Left lung (tissue), 10 donors: ENCODE results near the gene RASGRP2. TPM values are rescaled to one million over a fixed set of nuclear protein-coding genes. Genes with fewer than 3 reads are reported as not detected.

Experiments
- ATAC-seq: fragments of 200-7000 bp; cut with Tn5 transposase; one replicate; pipeline ENCODE4 v1.9.1; 2020; ENCODE audit warnings: moderate library complexity
- DNase-seq, 4 donors: peaks; one replicate each; pipeline ENCODE4 v3.0.0-alpha.2; 2013 to 2020
- H3K27ac ChIP-seq, 2 donors: fragments of 200-600 bp; sonication (generic) in 1 of 2; one replicate each; pipeline versions ENCODE4 v1.5.0 to v1.8.0; 2020 to 2021
- H3K27me3 ChIP-seq, 2 donors: fragments of 200-600 bp; sonication (generic) in 1 of 2; one replicate each; pipeline versions ENCODE4 v1.5.0 to v1.8.0; 2020 to 2021
- H3K36me3 ChIP-seq, 2 donors: fragments of 200-600 bp; sonication (generic) in 1 of 2; one replicate each; pipeline versions ENCODE4 v1.5.0 to v1.8.0; 2020 to 2021
- H3K4me1 ChIP-seq, 2 donors: fragments of 200-600 bp; one replicate each; pipeline ENCODE4 v1.8.0; 2021
- H3K4me3 ChIP-seq, 2 donors: fragments of 200-600 bp; sonication (generic) in 1 of 2; one replicate each; pipeline versions ENCODE4 v1.5.0 to v1.8.0; 2020 to 2021; ENCODE audit warnings: mild to moderate bottlenecking in 1 of 2
- H3K9me3 ChIP-seq, 2 donors: fragments of 200-600 bp; sonication (generic) in 1 of 2; one replicate each; pipeline versions ENCODE4 v1.5.0 to v1.8.0; 2020 to 2021
- CTCF ChIP-seq, 2 donors: fragments of 200-600 bp; sonication (generic) in 1 of 2; IDR thresholded peaks; one replicate each; pipeline versions ENCODE4 v1.5.0 to v1.8.0; 2021; ENCODE audit warnings: antibody characterized with exemption in 2 of 2
- intact Hi-C, 2 donors: fragments of 100-400 bp; cut with DNase I; formaldehyde crosslinking; loops; one replicate each; pipeline versions ENCODE4 v1.11.2 to v1.14.2; 2022
- polyA plus RNA-seq, 6 donors: library from polyadenylated mRNA; unstranded; fragments of 120-200 nt; gene quantifications; one replicate each; pipeline ENCODE4 v1.2.1, GENCODE V29; 2013; ENCODE audit not compliant: insufficient read length in 6 of 6
- total RNA-seq, 2 donors: library from RNA; stranded (reverse); fragmentation: NEBNext Ultra II Directional; extraction: Animal tissue kit (Norgen Biotek cat#: 25700); gene quantifications; one replicate each; pipeline ENCODE4 v1.2.1, GENCODE V29; 2021
- donor health status: DM: no; HTN: yes; CAD: no.
- donor health status: DM: no; HTN: no; CAD: no.

Gene RASGRP2
- total and polyA plus RNA-seq, 8 donors: 9.0 to 35.3 (median 9.9) TPM

- Histone ChIP-seq H3K36me3 (peaks cover 15 to 67% of the 10 kb centered on the region in 2 donors), H3K9me3 (no peaks in the 10 kb centered on the region), H3K4me3 (no peak overlapping the region), H3K4me1 (peaks cover 0 to 68% of the 10 kb centered on the region in 2 donors), H3K27ac (peak overlapping the region; percentile 26 to 48), H3K27me3 (no peaks in the 10 kb centered on the region)
- DNase-seq: peak in 2 of 4 donors; percentile 27 to 50
- intact Hi-C loops: no loop called here
- no peak for ATAC-seq
- no peak for TF ChIP-seq CTCF (IDR thresholded peaks at IDR 0.05)
Measured at GRCh38 chr11:64763526-64764039, 19.6 kb upstream of the RASGRP2 start.

- peak in 2 of 4 donors; percentile 17 to 23 for DNase-seq
- H3K9me3 ChIP-seq: no peaks in the 10 kb centered on the region
- no peaks in the 10 kb centered on the region for H3K27me3 ChIP-seq
- intact Hi-C loops: no loop called here
- H3K4me3 ChIP-seq: no peak overlapping the region
- peaks cover 14 to 60% of the 10 kb centered on the region in 2 donors for H3K36me3 ChIP-seq
- H3K27ac ChIP-seq: peak overlapping the region; percentile 26 to 48
- no peak for ATAC-seq
- TF ChIP-seq CTCF (IDR thresholded peaks at IDR 0.05): no peak
- peaks cover 0 to 62% of the 10 kb centered on the region in 2 donors for H3K4me1 ChIP-seq
Measured at GRCh38 chr11:64762674-64763525, 19.0 kb upstream of the RASGRP2 start.

- intact Hi-C loops: no loop called here
- no peak overlapping the region for H3K27ac ChIP-seq
Measured at GRCh38 chr11:64762277-64762673, 18.3 kb upstream of the RASGRP2 start.

GRCh38 chr11:64760759-64761420 lies 16.9 kb upstream of the RASGRP2 start:
- no peak overlapping the region for H3K4me3 ChIP-seq
- DNase-seq (peak in 2 of 4 donors; percentile 3 to 49), ATAC-seq (no peak)
- H3K27me3 ChIP-seq: no peaks in the 10 kb centered on the region
- H3K36me3 ChIP-seq: peaks cover 14 to 40% of the 10 kb centered on the region in 2 donors
- no peak for TF ChIP-seq CTCF (IDR thresholded peaks at IDR 0.05)
- intact Hi-C loops: no loop called here
- no peaks in the 10 kb centered on the region for H3K9me3 ChIP-seq
- H3K27ac ChIP-seq: peak overlapping the region in 1 of 2 donors; percentile 41
- peaks cover 0 to 51% of the 10 kb centered on the region in 2 donors for H3K4me1 ChIP-seq

More at GRCh38 chr11:64762277-64762673, 18.3 kb upstream of the RASGRP2 start:
- H3K9me3 ChIP-seq: no peaks in the 10 kb centered on the region
- no peaks in the 10 kb centered on the region for H3K27me3 ChIP-seq
- H3K4me1 ChIP-seq: peaks cover 0 to 56% of the 10 kb centered on the region in 2 donors
- H3K4me3 ChIP-seq: no peak overlapping the region
- peaks cover 14 to 54% of the 10 kb centered on the region in 2 donors for H3K36me3 ChIP-seq
- ATAC-seq: no peak
- TF ChIP-seq CTCF (IDR thresholded peaks at IDR 0.05): no peak
- DNase-seq: peak in 2 of 4 donors; percentile 20 to 39
